ENCODE measurements around the gene RAVER2.

The RAVER2 gene

DNA sequence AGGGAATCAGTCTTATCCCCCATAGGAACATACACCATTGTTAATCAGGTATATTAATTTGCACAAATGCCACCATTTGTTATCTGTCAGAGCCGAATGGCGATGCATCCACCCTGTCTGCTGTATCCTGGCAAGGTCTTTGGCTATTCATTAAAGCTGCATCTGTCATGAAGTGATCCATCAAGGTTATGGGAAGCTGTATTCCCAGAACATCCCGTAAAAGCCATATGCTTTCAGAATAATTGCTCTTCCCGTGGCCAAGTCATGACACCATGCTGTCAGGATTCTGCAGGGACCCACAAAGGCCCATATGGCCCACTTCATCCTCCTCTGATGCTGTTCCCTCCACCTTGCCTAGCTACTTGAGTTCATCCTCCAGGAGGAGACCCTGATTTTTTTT, 103.9 kb downstream of the RAVER2 start:
- DNase-seq: no peak

DNA sequence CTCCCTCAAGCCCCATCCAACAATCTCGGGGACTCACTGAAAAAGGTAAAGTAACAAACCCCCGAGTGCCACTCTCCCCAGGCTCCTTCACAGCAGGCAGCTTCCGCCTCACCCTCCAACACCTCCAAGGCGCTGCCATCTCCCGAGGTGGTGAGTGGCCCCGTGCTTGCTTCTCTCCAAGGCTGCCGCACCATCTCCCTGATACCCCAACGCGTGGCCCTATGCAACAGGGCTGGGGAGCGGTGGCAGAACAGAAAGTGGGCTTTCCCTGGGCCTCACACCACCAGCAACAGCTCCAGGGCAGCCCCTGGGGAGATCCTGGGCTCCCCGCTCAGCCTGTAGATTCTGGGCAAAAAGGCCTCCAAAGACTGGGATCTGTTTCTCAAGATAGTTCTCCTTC, 105.1 kb downstream of the RAVER2 start:
- DNase-seq: no peak

DNA sequence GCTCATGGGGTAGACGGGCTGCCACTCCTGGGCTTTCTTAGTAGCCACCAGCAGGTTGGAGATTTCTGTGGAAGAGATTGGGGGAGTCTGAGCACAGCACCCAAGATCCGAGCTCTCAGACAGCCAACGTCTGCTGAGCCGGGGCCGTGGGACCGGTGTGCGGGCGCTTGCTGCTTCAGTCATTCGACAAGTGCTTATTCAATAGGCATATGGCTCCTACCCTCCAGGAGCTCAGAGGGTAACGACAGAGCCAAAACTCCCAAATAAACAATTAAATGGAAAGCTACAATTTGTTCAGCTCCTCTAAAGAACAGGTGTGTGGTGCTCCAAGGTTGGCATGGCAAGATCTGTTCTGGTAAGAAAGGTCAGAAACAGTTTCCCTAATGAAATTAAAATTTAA, 106.0 kb downstream of the RAVER2 start:
- no peak for DNase-seq

DNA sequence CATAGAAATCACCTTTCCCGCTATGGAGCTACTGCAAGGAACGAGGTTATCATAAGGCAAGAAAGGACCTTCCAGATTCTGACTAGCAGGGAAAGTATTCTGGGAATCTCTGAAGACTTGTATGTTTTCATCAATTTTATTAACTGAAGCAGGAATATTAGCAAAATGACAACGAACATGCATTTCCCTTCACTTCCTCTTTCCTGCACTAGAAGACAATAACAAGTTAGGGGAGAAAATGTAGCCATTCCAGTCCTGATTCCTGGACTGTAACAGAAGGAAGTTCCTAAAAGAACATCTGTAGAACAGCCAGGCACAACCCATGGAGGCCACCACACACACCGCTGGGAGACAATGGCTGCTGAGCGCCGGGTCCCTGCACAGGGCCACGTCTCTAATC, 106.8 kb downstream of the RAVER2 start:
- DNase-seq: no peak

DNA sequence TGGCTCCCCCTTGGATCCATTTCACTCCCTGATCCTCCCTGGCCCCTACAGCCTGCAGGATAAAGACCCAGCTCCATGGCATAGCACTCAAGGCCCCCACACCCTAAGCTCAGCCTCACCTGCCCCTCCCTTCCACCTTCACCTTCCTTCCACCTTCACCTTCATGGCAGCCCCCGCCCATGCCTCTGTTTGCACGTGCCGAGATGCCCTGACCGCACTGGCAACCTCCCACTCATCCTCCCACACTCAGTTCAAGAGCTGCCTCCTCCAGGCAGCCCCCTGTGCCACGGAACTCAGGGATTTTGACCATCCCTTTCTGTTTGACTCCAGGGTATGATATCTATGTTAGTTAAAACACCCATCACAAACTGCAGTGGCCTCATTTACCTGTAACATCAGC, 109.8 kb downstream of the RAVER2 start:
- DNase-seq: no peak

DNA sequence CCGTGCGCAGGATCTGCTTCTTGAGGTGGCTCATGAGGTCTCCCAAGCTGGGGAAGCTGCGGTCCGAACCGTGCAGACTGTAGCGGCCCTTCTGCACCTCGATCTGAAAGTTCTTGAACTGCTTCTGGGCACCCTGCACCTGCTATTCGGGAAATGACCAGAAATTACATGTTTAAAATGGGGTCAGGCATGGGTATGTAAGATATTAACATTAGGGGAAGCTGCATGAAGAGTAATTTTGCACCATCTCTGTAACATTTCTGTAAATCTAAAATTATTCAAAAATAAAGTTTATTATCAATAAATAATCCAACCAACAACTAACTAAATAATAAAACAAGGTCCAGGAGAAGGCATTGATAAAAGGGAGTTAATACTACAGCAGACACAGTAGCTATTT, 110.7 kb downstream of the RAVER2 start:
- no peak for DNase-seq

DNA sequence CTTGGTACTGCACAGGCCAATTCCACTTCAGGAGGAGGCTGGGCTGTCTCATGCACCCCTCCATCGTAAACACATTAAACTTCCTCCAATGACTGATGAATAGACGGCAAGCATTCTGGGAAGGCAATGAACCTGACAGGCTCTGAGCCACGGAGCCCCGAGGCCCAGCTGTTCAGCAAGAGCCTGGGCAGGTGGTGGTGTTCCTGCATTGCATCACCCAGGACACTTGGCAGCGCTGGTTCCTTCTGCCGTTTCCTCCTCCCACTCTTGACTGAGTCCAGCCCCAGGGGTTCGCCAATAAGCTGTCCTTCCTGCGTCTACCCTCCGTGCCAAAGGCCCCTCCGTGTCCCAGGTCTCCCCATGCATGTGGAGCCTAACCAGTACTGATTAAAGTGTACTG, 111.7 kb downstream of the RAVER2 start:
- no peak for DNase-seq

DNA sequence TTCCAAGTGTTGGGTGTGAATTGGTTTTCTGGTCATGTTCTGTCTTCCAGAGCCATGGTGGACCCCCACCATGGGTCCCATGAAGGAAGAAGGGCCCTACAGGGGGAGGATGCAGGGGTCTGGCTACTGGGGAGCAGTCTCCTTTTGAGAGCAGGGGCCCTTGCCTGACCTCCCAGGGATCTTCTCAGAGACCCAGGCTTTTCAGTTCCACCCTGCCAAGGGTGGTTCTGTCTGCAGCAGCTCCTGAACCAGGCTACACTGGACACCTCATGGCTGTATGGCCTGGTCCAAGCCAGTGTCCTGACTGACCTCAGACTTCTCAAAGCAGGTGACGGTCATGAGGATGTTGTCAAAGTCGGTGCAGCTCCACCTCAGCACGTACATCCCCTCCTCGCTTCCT, 112.5 kb downstream of the RAVER2 start:
- DNase-seq: no peak

DNA sequence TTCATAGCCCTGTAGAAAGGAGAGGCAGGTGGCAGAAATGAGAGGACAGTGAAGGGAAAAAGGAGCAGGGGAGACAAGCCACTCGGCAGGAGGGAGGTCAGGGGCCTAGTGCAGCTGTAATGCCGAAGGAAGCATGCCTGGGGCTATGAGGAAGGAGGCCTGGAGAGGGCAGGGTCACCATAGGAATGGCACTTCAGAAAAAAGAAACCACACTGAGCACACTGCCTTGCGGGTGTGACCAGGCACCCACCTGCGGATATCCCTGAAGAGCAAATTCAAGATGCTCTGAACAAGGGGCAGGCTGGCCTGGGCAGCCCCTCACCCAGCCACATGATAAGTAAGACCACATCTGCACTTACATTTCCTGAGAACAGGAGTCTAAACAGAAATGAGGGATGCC, 116.7 kb downstream of the RAVER2 start:
- DNase-seq: no peak

DNA sequence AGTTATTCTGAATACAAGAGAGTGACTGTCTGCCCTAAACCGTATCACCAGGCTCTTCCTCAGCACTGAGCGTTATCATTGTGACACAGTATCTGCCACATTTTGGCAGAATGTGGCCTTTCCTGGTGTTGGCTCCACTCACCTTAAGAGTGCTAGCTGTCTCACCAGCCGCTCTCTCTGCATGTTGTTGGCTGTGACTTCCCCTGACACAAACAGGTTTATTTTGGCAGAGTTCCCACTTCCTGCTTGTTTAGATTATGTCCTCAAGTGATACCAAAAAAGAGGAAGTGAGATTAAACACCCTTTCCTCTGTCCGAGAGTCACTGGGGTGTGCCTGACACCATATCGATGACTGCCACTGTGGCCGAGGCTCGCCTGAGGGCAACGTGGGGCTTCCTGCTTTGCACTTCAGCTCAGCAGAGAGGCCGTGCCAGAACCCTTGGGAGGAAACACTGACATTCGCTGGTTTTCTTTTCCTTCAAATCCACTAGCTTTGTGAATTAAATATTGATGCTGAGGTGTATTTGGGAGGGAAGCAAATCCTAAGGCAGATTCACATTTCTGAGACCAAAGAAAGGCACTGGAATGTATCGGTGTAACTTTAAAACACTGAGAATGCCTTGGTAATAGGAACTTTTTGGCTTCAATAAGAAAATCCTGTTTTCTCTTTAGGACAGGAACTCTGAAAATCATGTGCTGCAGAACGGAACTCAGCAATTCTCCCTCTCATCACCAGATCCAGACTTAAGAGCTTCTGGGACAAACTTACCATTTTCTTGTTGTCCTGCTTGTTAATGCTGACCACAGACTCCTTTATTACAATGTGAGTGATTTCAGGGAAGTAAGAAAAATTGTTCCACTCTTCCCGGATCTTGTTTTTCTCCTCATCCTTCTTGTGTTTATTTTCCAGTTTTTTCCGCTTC, 119.4 kb downstream of the RAVER2 start:
- DNase-seq: peak; percentile 78

DNA sequence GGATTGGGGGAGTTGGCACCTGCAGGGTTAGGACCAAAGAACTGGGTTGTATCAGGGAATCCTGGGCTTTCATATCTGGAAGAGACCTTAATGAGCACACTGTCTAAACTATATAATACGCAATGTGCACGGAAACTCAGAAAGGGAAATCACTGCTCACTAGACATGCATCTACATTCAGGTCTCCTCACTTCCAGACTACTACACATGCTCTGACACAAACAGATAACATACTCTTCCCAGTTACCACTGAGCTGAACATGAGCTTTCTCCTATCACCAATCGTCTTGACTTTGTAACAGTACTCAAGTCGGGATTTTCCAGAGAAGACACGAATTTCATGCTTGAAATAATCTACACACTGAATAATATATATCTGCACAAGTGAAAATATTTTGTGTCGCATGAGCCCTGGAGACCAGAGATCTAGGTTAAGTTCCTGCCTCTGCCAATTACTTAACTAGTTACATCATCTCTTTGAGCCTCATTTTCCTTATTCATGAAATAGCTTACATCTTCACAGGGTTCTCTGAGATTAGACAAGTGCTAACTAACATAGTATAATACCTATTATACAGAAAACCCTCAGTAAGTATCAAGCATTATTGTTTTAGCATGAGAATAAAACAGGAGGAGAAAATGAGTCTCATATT, 120.4 kb downstream of the RAVER2 start:
- DNase-seq: no peak

DNA sequence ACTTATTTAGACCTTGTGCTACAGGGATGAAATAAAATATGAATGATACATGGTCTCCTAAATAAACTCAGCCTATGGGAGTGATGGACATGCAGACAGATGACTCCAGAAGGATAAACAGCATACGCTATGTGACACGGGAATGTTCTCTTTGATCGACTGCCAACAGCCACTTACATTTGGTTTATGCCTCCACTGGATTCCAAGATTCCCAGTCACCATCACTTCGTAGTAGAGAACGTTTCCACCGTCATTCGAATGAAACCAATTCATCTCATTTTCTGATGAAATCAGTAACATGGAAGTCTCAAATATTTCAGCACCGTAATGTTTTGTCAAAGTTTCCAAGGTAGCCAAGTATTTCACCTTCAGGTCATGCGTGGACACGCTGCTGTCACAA, 121.8 kb downstream of the RAVER2 start:
- no peak for DNase-seq

DNA sequence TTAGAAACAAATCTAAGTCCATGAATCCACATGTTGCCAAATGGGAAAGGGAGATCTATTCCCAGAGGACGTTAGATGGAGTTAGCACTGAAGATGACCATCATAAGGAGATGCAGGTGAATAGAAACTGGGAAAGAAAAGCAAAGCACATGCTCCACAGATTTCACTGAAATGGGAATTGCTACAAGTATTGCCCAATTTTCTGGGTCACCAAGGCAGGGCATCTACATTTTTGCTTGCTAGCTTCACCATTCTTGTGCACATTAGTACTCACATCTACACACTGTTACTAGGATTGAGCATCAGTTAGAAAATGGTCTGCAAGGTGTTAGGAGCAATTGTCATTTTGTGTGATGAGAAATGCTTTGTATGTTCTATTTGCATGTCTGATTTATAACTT, 122.4 kb downstream of the RAVER2 start:
- DNase-seq: no peak

DNA sequence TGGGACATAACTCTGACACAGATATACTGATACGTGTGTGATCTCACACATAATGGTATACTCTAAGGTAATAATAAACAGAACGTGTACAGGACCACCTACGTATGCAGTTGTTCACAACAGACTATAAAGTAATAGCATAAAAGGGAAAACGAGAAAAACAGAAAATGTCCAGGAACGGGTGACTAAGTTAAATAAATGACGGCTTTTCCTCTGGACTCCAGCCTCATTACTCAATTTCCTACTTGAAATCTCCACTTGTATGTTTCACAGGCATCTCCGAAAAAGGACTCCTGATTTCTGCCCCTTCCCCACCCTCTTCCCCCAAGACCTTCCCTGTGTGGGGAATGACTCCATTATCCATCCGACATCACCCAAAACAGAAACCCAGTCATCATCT, 126.4 kb downstream of the RAVER2 start:
- DNase-seq: no peak

DNA sequence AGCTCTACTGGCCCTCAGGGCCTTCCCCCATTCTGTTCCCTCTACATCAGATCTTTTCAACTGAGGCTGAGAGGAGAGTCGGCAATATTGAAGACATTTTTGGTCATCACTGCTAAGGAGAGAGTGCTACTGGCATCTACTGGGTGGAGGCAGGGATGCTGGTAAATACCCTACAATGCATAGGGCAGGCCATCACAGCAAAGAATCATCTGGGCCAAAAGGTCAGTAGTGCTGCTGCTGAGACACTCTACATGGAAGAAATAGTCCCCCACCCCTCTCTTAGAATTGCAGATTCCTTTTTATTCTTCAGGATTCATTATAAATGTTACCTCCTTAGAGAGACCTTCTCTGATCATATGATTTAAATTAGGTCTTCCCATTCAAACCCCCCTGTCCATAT, 127.2 kb downstream of the RAVER2 start:
- DNase-seq: no peak

DNA sequence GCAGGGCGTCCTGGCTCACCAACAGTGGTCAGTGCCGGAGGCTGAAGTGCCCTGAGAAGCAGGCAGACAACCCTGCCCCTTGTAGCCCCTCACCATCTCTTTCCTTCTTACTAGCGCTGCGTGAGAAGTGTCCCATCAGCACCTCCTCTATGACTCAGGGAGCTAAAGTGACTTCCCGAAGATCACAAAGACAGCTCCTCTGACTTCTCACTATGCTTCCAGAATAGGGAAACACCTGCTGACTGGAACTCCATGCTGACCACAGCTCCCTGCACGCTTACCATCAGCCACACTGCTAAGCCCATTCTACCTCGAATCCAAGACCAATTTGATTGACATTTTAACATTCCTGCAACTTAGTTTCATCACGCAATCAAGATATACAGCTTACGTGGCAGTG, 128.7 kb downstream of the RAVER2 start:
- DNase-seq: no peak

DNA sequence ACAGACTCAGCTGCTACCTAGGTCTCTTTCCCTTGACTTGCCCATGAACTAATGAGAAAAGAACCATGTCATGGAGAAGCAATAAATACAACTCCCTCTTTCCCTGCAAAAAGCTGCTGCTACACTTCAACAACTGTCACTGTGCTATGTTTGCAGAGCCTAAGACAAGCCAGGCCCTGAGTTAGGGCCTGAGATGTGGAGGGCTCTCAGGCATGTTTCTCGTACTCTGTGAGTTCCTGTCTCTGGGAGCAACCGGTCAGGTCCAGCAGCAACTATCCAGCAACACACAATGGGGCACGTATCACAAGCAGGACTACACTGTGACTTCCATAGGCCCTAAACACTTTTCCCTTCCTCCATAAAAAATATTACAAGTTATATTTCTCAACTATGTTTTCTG, 129.8 kb downstream of the RAVER2 start:
- DNase-seq: no peak

DNA sequence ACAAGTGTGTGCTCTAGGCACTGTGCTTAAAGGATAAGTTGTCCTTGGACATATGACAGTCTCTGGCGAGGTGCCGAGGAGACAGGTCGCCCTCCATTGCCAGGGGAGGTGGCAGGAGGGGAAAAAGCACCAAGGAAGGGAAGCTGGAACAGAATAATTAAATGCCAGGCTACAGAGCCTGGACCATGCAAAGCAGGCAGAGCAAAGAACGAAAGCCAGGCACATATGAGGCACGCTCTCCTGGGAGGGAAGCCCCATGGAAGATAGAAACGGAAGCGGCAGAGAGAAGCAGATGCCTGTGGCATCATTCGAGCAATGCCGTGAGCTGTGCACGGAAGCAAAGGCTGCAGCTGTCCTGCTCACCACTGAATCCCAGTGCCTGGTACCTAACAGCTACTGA, 130.2 kb downstream of the RAVER2 start:
- no peak for DNase-seq

DNA sequence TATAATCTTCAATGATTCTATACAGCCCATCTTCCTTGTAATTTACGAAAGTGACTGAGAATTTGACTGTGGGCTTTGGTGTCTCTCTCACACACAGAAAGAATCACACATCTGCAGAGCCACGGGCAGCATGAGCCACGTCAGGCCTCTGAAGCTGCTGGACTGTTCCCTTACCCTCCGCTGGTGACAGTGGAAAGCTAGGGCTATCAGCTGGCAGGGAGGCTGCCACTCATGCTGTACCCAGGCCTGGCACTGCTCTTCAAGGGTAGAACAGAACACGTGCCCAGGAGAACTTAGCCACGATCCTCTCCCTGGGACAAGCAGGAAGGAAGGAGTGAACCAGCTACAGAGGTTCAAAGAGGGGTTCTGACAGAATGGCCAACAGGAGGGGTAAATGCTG, 130.7 kb downstream of the RAVER2 start:
- no peak for DNase-seq

DNA sequence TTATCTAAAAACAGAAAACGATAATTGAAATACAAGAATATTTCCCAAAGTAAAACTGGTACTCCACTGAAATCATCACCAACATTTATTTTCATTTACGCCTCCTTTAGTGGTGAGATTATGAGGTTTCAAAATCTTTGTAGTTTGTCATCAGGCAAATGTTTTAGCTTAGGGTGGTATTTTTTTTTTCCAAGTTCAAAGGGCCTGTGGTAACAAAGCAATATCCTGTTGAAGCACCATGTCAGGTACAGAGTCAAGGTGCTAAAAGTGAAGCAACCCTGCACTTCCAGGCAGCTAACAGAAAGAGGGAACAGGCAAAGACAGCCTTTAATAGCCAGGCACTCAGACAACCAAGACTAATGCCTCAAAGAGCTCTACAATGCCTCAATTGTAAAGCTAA, 132.3 kb downstream of the RAVER2 start:
- DNase-seq: peak; percentile 67

DNA sequence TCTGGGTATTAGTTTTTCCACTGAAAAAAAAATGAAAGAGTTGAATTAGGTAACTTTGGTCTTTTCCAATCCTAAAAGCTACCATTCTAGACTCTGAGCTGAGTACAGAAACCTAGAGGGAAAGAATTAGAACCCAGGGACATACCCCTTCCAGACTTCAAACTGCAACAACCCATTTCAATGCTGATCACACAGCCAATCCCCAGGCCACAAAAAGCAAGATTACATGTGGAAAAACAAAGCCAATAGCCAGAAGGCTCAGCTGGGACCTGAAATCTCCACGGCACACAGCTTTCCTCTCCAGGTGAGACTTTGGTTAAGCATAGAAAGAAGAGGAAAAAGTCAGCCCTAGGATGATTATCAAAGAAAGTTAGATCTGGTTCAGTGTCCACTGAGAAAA, 132.7 kb downstream of the RAVER2 start:
- no peak for DNase-seq

DNA sequence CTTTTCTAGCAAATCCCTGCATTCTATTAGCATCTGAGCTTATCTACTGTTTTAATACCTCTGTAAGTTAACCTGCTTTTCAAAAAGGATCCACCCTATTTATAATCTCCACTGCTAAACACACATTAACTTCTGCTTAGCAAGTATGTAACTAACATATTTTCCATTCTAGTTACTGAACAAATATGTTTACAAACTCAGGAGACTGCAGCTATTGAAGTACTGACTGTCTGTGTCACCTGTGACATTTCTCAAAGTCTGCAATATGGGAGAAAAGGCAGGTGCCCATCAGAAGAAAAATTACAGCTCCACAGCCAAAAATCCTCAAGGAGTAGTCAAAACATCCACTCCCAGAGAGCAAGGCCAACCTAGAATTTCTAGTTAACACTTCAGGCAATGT, 133.2 kb downstream of the RAVER2 start:
- no peak for DNase-seq

DNA sequence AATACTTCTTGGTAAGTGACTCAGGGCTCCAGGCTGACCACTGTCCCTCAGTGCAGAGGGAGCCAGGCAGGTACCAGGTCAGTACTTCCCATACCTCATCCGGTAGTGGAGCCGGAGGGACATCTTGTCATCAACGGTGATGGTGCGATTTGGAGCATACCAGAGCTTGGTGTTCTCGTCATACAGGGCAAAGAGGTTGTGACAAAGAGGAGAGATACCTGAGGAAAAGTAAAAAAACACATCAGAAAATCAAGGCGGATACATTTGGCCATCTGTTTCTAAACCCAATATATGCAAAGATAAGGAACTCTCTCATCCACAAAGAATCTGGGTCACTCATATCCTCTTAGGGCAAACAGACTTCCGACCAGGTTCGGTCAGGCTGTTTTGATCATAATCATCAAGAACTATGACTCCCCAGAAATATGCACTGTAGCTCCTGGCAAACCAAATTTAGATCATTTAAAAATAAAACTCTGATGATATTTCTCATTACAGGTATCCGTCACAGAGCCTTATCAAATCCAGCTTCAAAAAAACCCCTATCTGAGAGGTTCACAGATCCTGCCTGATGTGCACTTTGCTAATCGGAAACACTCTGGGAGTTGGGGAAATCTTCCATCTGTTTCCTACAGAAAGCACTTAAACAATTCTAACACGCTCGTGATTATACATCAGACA, 134.2 kb downstream of the RAVER2 start:
- DNase-seq: no peak

DNA sequence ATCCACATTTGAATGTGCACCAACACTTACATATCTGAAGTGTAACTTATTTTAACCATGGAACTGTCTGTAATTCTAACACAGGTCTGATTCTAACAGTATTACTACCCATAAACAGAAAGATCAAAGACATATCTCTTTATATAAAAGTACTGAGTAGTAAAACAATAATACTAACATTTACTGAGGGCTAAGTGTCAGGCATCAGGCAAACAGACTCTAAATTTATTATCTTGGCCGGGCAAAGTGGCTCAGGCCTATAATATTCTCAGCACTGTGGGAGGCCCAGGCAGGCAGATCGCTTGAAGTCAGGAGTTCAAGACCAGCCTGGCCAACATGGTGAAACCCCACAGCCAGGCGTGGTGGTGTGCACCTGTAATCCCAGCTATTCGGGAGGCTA, 135.6 kb downstream of the RAVER2 start:
- DNase-seq: no peak
